Heart left ventricle (tissue), 16 donors: ENCODE results near the gene DNAL1. TPM values are rescaled to one million over a fixed set of nuclear protein-coding genes. Genes with fewer than 3 reads are reported as not detected.

Experiments
- ATAC-seq, 4 donors: fragments of 200-7000 bp; cut with Tn5 transposase; one replicate each; pipeline ENCODE4 v1.9.1; 2020 to 2022; ENCODE audit warnings: moderate library complexity in 4 of 4, mild to moderate bottlenecking in 3 of 4, moderate number of reproducible peaks in 1 of 4
- DNase-seq, 5 donors: peaks; one replicate each; pipeline ENCODE4 v3.0.0-alpha.2; 2020
- H3K27ac ChIP-seq, 12 donors: fragments of 200-600 bp; sonication (generic) in 4 of 12; one replicate each; pipeline versions ENCODE4 v1.5.0 to v1.8.0; 2016 to 2022; ENCODE audit warnings: mild to moderate bottlenecking in 2 of 12
- H3K27me3 ChIP-seq, 9 donors: fragments of 200-600 bp; sonication (generic) in 2 of 9; one replicate each; pipeline versions ENCODE4 v1.5.1 to v1.8.0; 2016 to 2022; ENCODE audit warnings: mild to moderate bottlenecking in 3 of 9
- H3K36me3 ChIP-seq, 9 donors: fragments of 200-600 bp; sonication (generic) in 2 of 9; one replicate each; pipeline versions ENCODE4 v1.5.0 to v1.8.0; 2018 to 2022; ENCODE audit warnings: mild to moderate bottlenecking in 2 of 9
- H3K4me1 ChIP-seq, 12 donors: fragments of 200-600 bp; sonication (generic) in 4 of 12; one replicate each; pipeline versions ENCODE4 v1.5.0 to v1.8.0; 2016 to 2022; ENCODE audit warnings: mild to moderate bottlenecking in 3 of 12
- H3K4me3 ChIP-seq, 12 donors: fragments of 200-600 bp; sonication (generic) in 4 of 12; one replicate each; pipeline versions ENCODE4 v1.5.0 to v1.8.0; 2017 to 2022; ENCODE audit warnings: mild to moderate bottlenecking in 9 of 12, moderate library complexity in 4 of 12
- H3K9me3 ChIP-seq, 12 donors: fragments of 200-600 bp; sonication (generic) in 4 of 12; one replicate each; pipeline versions ENCODE4 v1.5.0 to v1.8.0; 2016 to 2022; ENCODE audit warnings: mild to moderate bottlenecking in 1 of 12
- POLR2A ChIP-seq, 2 donors: fragments of 450-650 bp; IDR thresholded peaks; one replicate each; pipeline ENCODE4 v1.6.1; 2017; ENCODE audit warnings: antibody characterized with exemption in 2 of 2, mild to moderate bottlenecking in 2 of 2, moderate library complexity in 2 of 2
- WGBS, 4 donors: extraction: QIAGEN DNeasy Blood & Tissue Kit in 2 of 4; methylation state at CpG; one replicate each; pipeline versions ENCODE4 v1.1.5 to v1.1.7; 2013 to 2018; 5-methylcytosine and 5-hydroxymethylcytosine counted together
- intact Hi-C, 10 donors: fragments of 100-400 bp; cut with DNase I; formaldehyde crosslinking; loops; one replicate each; pipeline versions ENCODE4 v1.11.1 to v1.14.2; 2022
- polyA plus RNA-seq, 2 donors: library from polyadenylated mRNA; stranded (reverse); fragments of 200-250 nt; gene quantifications; one replicate each; pipeline ENCODE4 v1.2.3, GENCODE V29; 2013
- total RNA-seq, 9 donors: library from RNA; depleted of rRNA in 2 of 9; stranded (reverse); fragments of >200 nt in 2 of 9; fragmentation: NEBNext Ultra II Directional in 3 of 9; extraction: Animal tissue kit (Norgen Biotek cat#: 25700) in 3 of 9; gene quantifications; one replicate each; pipeline versions ENCODE4 v1.1.0 to v1.2.4, GENCODE V29; 2016 to 2023
- TF ChIP-seq, protein P1 (sequence below), 12 donors: fragments of 200-600 bp; sonication (generic) in 4 of 12; IDR thresholded peaks; one replicate each; pipeline versions ENCODE4 v1.5.0 to v1.8.0; 2018 to 2022; ENCODE audit warnings: antibody characterized with exemption in 12 of 12, mild to moderate bottlenecking in 5 of 12
- donor health status: ischemic (EF 13 %, LVEDD 7.1; RV severe dilation, severe dysfunction).
- donor health status: healthy with polysubstance abuse.
- donor health status: DM: no; HTN: yes; CAD: no.
- donor health status: DM: no; HTN: no; CAD: no.
- donor health status: ischemic (EF 25% LVEDD 6.9; RV normal size, moderate dysfunction).
- donor health status: ischemic (EF 25% LVEDD 5.7; RV mildly dilated, moderate dysfunction).
- donor health status: healthy.
- donor health status: DM: yes; HTN: yes; CAD: no.
- donor health status: ischemic (EF 35%, LVEDD 5.7; RV mildly dilated, moderate dysfunction).
- donor health status: nonischemic (EF 11% LVEDD 7.7; RV severe dilation, severe dysfunction).
- donor health status: DM: yes; HTN: yes; CAD: no.
- donor health status: PGD.
- donor health status: ischemic (EF 29% LVEDD 5.4; RV normal size, mild dysfunction).
- donor health status: nonischemic (EF 23%, LVEDD 6.1; RV moderate dilation, normal function).

DNAL1 gene
- total and polyA plus RNA-seq, 11 donors = 5.2 to 24.5 (median 13.3) TPM

DNA sequence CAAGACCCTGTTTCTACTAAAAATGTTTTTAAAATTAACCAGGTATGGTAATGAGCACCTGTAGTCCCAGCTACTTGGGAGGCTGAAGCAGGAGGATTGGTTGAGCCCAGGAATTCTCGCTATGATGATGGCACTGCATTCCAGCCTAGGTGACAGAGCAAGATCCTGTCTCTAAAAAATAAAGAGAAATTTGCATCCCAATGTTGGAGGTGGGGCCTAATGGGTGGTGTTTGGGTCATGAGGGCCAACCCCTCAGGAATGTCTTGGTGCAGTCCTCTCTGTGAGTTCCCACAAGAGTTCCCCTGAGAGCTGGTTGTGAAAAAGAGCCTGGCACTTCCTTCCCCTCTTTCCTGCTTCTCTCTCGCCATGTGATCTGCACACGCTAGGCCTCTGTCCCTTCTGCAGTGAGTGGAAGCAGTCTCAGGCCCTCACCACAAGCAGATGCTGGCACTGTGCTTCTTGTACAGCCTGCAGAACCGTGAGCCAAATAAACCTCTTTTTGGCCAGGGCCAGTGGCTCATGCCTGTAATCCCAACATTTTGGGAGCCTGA, 21.2 kb upstream of the DNAL1 start:
- H3K4me3 ChIP-seq = no peak overlapping the region
- WGBS, 4 donors = 88 to 95% (median 94%) methylated on average over 4 of the region's 4 CpGs
- no peaks in the 10 kb centered on the region for H3K27me3 ChIP-seq
- no peaks in the 10 kb centered on the region for H3K9me3 ChIP-seq
- ATAC-seq (no peak), DNase-seq (no peak)
- TF ChIP-seq POLR2A (IDR thresholded peaks at IDR 0.05) = no peak
- TF ChIP-seq, protein P1, sequence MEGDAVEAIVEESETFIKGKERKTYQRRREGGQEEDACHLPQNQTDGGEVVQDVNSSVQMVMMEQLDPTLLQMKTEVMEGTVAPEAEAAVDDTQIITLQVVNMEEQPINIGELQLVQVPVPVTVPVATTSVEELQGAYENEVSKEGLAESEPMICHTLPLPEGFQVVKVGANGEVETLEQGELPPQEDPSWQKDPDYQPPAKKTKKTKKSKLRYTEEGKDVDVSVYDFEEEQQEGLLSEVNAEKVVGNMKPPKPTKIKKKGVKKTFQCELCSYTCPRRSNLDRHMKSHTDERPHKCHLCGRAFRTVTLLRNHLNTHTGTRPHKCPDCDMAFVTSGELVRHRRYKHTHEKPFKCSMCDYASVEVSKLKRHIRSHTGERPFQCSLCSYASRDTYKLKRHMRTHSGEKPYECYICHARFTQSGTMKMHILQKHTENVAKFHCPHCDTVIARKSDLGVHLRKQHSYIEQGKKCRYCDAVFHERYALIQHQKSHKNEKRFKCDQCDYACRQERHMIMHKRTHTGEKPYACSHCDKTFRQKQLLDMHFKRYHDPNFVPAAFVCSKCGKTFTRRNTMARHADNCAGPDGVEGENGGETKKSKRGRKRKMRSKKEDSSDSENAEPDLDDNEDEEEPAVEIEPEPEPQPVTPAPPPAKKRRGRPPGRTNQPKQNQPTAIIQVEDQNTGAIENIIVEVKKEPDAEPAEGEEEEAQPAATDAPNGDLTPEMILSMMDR (IDR thresholded peaks at IDR 0.05) = no peak
- H3K4me1 ChIP-seq = no peaks in the 10 kb centered on the region
- intact Hi-C loops = loop anchor here in 1 of 10 donors (10.0 kb wide), 1 partner anchor 49 kb away; no protein-coding TSS in a partner anchor
- H3K36me3 ChIP-seq = no peaks in the 10 kb centered on the region
- H3K27ac ChIP-seq = no peak overlapping the region

DNA sequence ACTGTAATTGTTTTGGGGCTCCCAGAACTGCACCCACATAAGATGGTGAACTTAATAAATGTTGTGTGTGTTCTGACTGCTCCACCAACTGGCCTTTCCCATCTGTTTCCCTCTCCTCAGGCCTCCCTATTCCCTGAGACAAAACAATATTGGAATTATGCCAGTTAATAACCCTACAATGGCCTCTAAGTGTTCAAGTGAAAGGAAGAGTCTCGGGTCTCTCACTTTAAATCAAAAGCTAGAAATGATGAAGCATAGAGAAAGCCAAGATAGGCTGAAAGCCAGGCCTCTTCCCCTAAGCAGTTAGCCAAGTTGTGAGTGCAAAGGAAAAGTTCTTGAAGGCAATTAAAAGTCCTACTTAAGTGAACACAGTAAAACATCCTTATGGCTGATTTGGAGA, 19.1 kb upstream of the DNAL1 start:
- no peaks in the 10 kb centered on the region for H3K4me1 ChIP-seq
- intact Hi-C loops = loop anchor here in 1 of 10 donors (10.0 kb wide), 1 partner anchor 51 kb away; no protein-coding TSS in a partner anchor
- no peaks in the 10 kb centered on the region for H3K27me3 ChIP-seq
- H3K36me3 ChIP-seq = no peaks in the 10 kb centered on the region
- H3K27ac ChIP-seq = no peak overlapping the region
- WGBS, 4 donors = 35 to 55% (median 51%) methylated on average over 1 of the region's 1 CpG
- no peak overlapping the region for H3K4me3 ChIP-seq
- DNase-seq = no peak
- H3K9me3 ChIP-seq = no peaks in the 10 kb centered on the region
- TF ChIP-seq POLR2A (IDR thresholded peaks at IDR 0.05) = no peak
- TF ChIP-seq, protein P1 (IDR thresholded peaks at IDR 0.05) = no peak
- ATAC-seq = no peak

DNA sequence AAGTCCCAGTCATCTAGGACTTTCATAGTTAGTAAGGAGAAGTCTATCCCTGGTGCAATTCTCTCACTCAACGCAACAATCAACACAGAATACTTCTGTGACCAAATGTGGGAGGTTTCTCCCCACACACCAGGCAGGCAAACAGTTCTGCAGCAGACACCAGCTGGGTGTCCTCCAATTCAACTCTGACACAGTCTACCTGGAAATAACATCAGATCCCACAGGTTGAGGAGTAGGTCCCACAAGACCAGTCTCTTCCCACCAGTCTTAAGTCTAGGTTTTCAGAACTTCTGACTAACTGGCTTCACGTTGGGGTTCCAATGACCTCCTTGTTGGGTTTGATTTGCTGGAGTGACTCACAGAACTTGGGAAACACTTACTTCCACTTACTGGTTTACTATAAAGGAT, 17.6 kb upstream of the DNAL1 start:
- intact Hi-C loops = loop anchor here in 1 of 10 donors (10.0 kb wide), 1 partner anchor 52 kb away; no protein-coding TSS in a partner anchor
- H3K27me3 ChIP-seq = no peaks in the 10 kb centered on the region
- DNase-seq (no peak), ATAC-seq (no peak)
- no peak overlapping the region for H3K4me3 ChIP-seq
- H3K27ac ChIP-seq = no peak overlapping the region
- WGBS, 4 donors = 88 to 92% (median 89%) methylated on average over 2 of the region's 2 CpGs
- no peaks in the 10 kb centered on the region for H3K4me1 ChIP-seq
- TF ChIP-seq, protein P1 (IDR thresholded peaks at IDR 0.05) = no peak
- no peak for TF ChIP-seq POLR2A (IDR thresholded peaks at IDR 0.05)
- no peaks in the 10 kb centered on the region for H3K9me3 ChIP-seq
- H3K36me3 ChIP-seq = no peaks in the 10 kb centered on the region

DNA sequence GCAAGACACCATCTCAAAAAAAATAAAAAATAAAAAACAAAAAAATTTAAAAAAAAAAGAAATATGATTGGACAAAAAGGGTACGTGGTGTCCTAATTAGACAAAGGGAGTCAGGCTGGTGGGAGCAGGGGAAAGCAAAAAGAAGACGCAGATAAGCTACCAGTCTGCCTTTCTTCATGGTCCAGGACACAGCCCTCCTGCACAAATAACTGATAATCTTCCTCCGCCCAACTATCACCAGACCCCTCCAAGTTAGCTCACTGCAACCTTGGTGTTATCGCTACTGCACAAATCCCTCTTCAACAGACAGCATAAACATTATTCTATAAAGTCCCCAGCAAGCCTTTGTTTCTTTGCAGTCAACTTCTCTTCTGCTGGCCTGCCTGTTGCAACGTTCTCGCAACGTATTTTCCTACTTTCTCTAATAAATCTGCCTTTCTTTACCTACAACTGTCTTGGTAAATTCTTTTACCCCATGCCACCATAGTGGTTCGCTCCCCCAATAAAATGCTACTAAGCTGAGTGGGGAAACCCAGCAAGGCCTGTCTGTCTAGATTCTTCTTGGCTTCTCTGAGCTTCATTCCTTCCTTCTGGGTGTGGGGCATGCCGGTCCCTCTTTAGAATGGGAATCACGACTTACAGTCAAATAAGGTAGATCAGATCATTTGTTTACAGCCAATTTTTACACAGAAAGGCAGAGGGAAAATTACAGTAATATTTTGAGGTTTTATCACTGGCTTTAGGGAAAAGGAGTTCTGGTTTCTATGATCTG, 14.6 kb upstream of the DNAL1 start:
- DNase-seq = no peak
- intact Hi-C loops = loop anchor here in 5 of 10 donors (5.0 kb wide), 2 partner anchors 123 to 138 kb away; partner anchors contain the start of gene RIOX1 (in 1 of the 5)
- TF ChIP-seq, protein P1 (IDR thresholded peaks at IDR 0.05) = no peak
- no peak for TF ChIP-seq POLR2A (IDR thresholded peaks at IDR 0.05)
- peaks cover 0 to 8% (median 0%) of the 10 kb centered on the region in 9 donors for H3K27me3 ChIP-seq
- peaks cover 0 to 19% (median 5%) of the 10 kb centered on the region in 12 donors for H3K4me1 ChIP-seq
- no peak for ATAC-seq
- 82 to 87% (median 84%) methylated on average over 10 of the region's 10 CpGs for WGBS, 4 donors
- H3K4me3 ChIP-seq = no peak overlapping the region
- no peak overlapping the region for H3K27ac ChIP-seq
- no peaks in the 10 kb centered on the region for H3K9me3 ChIP-seq
- no peaks in the 10 kb centered on the region for H3K36me3 ChIP-seq
